ENCODE results near the gene SLC25A47. TPM values are rescaled to one million over a fixed set of nuclear protein-coding genes. Genes with fewer than 3 reads are reported as not detected.

The SLC25A47 gene
- total and polyA plus RNA-seq, 9 of the 15 experiments (the other 6 are each of a cell fraction or from before 2014, with no cell fraction given), result 0.09 to 0.23 (median 0.22) TPM; not detected in 6

DNA sequence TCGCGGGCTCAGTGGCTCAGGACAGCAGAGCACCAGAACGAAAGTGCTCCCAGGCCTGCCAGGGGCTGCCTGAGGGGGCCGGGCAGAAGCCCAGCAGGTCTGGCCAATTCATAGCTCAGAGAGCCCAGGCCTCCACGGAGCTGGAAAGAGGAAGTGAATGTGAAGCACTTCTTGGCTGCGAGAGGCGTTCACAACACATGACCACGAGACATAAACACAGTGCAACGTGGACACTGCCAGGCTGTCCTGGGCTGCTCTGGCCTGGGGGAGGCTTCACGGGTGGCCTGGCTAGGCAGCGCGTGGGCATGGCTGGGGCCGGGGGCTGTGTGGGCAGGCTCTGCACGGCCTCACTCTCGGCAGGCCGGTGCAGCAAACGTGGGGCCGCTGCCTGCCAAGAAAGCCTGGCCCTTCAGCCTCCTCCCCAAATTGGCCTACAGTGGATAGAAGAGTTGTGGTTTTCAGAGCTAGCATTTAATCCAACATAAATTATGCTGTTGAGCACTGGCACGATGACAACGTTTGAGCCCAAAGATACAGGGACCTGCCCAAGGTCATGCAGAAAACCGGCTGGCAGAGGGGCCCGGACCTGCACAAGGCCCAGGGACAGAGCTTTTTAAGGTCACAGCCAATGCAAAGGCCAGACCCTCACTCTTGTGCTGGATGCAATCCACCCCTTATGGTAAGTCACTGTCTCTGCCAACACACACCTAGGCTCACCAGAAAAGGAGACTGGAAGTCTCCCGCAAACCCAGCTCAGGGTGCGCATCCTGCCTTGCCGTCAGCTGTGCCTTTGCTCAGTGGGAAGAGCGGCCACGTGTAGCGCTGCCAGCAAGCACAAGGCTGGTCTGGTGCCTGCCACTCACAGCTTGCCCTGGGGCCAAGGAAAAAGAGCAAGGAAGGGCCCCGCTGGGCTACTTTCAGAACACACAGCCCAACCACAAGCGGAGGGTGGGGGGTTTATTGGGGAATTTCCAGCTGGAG lies 25.5 kb upstream of the SLC25A47 start (continued):
- TF ChIP-seq ZNF431 (CRISPR knock-in tag; IDR thresholded peaks at IDR 0.05) (no peak), ARID2 (IDR thresholded peaks at IDR 0.05) (no peak), ZNF24 (IDR thresholded peaks at IDR 0.05) (no peak), ZFX (CRISPR knock-in tag; IDR thresholded peaks at IDR 0.05) (peak; percentile 58), FOXK2 (conservative IDR thresholded peaks at IDR 0.05 in 1 of 2, IDR thresholded peaks at IDR 0.05 in 1 of 2; ENCODE audit: low read depth in 2 of 2) (peak; percentile 81 to 87; a peak in 2 of 4 replicates), MIER1 (IDR thresholded peaks at IDR 0.05; ENCODE audit: low read depth) (no peak)
- TF ChIP-seq, protein P1, sequence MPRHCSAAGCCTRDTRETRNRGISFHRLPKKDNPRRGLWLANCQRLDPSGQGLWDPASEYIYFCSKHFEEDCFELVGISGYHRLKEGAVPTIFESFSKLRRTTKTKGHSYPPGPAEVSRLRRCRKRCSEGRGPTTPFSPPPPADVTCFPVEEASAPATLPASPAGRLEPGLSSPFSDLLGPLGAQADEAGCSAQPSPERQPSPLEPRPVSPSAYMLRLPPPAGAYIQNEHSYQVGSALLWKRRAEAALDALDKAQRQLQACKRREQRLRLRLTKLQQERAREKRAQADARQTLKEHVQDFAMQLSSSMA (CRISPR knock-in tag; IDR thresholded peaks at IDR 0.05), result no peak
- TF ChIP-seq, protein P2, sequence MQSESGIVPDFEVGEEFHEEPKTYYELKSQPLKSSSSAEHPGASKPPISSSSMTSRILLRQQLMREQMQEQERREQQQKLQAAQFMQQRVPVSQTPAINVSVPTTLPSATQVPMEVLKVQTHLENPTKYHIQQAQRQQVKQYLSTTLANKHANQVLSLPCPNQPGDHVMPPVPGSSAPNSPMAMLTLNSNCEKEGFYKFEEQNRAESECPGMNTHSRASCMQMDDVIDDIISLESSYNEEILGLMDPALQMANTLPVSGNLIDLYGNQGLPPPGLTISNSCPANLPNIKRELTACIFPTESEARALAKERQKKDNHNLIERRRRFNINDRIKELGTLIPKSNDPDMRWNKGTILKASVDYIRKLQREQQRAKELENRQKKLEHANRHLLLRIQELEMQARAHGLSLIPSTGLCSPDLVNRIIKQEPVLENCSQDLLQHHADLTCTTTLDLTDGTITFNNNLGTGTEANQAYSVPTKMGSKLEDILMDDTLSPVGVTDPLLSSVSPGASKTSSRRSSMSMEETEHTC (IDR thresholded peaks at IDR 0.05), result peak; percentile 58; the same call in 1 of the 2 replicates
- TF ChIP-seq, protein P3, sequence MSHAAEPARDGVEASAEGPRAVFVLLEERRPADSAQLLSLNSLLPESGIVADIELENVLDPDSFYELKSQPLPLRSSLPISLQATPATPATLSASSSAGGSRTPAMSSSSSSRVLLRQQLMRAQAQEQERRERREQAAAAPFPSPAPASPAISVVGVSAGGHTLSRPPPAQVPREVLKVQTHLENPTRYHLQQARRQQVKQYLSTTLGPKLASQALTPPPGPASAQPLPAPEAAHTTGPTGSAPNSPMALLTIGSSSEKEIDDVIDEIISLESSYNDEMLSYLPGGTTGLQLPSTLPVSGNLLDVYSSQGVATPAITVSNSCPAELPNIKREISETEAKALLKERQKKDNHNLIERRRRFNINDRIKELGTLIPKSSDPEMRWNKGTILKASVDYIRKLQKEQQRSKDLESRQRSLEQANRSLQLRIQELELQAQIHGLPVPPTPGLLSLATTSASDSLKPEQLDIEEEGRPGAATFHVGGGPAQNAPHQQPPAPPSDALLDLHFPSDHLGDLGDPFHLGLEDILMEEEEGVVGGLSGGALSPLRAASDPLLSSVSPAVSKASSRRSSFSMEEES (CRISPR knock-in tag; IDR thresholded peaks at IDR 0.05), result no peak
- TF ChIP-seq, protein P4, sequence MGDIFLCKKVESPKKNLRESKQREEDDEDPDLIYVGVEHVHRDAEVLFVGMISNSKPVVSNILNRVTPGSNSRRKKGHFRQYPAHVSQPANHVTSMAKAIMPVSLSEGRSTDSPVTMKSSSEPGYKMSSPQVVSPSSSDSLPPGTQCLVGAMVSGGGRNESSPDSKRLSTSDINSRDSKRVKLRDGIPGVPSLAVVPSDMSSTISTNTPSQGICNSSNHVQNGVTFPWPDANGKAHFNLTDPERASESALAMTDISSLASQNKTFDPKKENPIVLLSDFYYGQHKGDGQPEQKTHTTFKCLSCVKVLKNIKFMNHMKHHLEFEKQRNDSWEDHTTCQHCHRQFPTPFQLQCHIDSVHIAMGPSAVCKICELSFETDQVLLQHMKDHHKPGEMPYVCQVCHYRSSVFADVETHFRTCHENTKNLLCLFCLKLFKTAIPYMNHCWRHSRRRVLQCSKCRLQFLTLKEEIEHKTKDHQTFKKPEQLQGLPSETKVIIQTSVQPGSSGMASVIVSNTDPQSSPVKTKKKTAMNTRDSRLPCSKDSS (IDR thresholded peaks at IDR 0.05; ENCODE audit: low read depth, partially characterized antibody), result no peak
- TF ChIP-seq, protein P5, sequence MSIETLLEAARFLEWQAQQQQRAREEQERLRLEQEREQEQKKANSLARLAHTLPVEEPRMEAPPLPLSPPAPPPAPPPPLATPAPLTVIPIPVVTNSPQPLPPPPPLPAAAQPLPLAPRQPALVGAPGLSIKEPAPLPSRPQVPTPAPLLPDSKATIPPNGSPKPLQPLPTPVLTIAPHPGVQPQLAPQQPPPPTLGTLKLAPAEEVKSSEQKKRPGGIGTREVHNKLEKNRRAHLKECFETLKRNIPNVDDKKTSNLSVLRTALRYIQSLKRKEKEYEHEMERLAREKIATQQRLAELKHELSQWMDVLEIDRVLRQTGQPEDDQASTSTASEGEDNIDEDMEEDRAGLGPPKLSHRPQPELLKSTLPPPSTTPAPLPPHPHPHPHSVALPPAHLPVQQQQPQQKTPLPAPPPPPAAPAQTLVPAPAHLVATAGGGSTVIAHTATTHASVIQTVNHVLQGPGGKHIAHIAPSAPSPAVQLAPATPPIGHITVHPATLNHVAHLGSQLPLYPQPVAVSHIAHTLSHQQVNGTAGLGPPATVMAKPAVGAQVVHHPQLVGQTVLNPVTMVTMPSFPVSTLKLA (conservative IDR thresholded peaks at IDR 0.05), result peak; percentile 59 to 83
- TF ChIP-seq, protein P6, sequence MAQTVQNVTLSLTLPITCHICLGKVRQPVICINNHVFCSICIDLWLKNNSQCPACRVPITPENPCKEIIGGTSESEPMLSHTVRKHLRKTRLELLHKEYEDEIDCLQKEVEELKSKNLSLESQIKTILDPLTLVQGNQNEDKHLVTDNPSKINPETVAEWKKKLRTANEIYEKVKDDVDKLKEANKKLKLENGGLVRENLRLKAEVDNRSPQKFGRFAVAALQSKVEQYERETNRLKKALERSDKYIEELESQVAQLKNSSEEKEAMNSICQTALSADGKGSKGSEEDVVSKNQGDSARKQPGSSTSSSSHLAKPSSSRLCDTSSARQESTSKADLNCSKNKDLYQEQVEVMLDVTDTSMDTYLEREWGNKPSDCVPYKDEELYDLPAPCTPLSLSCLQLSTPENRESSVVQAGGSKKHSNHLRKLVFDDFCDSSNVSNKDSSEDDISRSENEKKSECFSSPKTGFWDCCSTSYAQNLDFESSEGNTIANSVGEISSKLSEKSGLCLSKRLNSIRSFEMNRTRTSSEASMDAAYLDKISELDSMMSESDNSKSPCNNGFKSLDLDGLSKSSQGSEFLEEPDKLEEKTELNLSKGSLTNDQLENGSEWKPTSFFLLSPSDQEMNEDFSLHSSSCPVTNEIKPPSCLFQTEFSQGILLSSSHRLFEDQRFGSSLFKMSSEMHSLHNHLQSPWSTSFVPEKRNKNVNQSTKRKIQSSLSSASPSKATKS (CRISPR knock-in tag; IDR thresholded peaks at IDR 0.05), result no peak
- TF ChIP-seq, protein P7, sequence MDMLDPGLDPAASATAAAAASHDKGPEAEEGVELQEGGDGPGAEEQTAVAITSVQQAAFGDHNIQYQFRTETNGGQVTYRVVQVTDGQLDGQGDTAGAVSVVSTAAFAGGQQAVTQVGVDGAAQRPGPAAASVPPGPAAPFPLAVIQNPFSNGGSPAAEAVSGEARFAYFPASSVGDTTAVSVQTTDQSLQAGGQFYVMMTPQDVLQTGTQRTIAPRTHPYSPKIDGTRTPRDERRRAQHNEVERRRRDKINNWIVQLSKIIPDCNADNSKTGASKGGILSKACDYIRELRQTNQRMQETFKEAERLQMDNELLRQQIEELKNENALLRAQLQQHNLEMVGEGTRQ (CRISPR knock-in tag; IDR thresholded peaks at IDR 0.05), result peak; percentile 15; the same call in 1 of the 2 replicates

Measured in K562 (cell line).